Lung (tissue), 12 donors: ENCODE data around the gene SDK1. TPM values are rescaled to one million over a fixed set of nuclear protein-coding genes. Genes with fewer than 3 reads are reported as not detected.

Source experiments
- ATAC-seq: fragments of 200-7000 bp; cut with Tn5 transposase; one replicate; pipeline ENCODE4 v1.9.1; 2020; ENCODE audit warnings: moderate number of reproducible peaks; ENCODE audit not compliant: insufficient read depth, low FRiP score
- DNase-seq, 3 donors: peaks; one replicate each; pipeline ENCODE4 v3.0.0-alpha.2; 2013 to 2017
- H3K27ac ChIP-seq, 2 donors: one replicate each; pipeline ENCODE4 v1.5.1; 2013; ENCODE audit warnings: mild to moderate bottlenecking in 2 of 2, moderate library complexity in 2 of 2, control low read depth in 1 of 2, inconsistent platforms in 1 of 2, low read depth in 1 of 2, low read length in 1 of 2
- H3K27me3 ChIP-seq, 3 donors: one replicate each; pipeline ENCODE4 v1.5.1; 2013; ENCODE audit warnings: low read length in 2 of 3; ENCODE audit not compliant: control insufficient read depth in 3 of 3, insufficient read depth in 3 of 3
- H3K36me3 ChIP-seq, 4 donors: one replicate each; pipeline ENCODE4 v1.5.1; 2013; ENCODE audit warnings: low read length in 4 of 4, mild to moderate bottlenecking in 1 of 4, moderate library complexity in 1 of 4; ENCODE audit not compliant: control insufficient read depth in 4 of 4, insufficient read depth in 4 of 4
- H3K4me1 ChIP-seq, 5 donors: one replicate each; pipeline ENCODE4 v1.5.1; 2013; ENCODE audit warnings: low read length in 5 of 5, mild to moderate bottlenecking in 2 of 5, moderate library complexity in 1 of 5; ENCODE audit not compliant: control insufficient read depth in 5 of 5, insufficient read depth in 5 of 5
- H3K4me3 ChIP-seq: one replicate; pipeline ENCODE4 v1.5.1; 2013; ENCODE audit warnings: mild to moderate bottlenecking, control low read depth, moderate library complexity
- H3K9ac ChIP-seq, 2 donors: one replicate each; pipeline ENCODE4 v1.5.1; 2013; ENCODE audit warnings: low read length in 2 of 2, control low read depth in 1 of 2; ENCODE audit not compliant: insufficient read depth in 1 of 2
- H3K9me3 ChIP-seq, 4 donors: one replicate each; pipeline ENCODE4 v1.5.1; 2013; ENCODE audit warnings: low read length in 3 of 4, mild to moderate bottlenecking in 1 of 4, moderate library complexity in 1 of 4; ENCODE audit not compliant: control insufficient read depth in 4 of 4, insufficient read depth in 3 of 4
- CTCF ChIP-seq: IDR thresholded peaks from 2 replicates; pipeline ENCODE4 v1.5.1; 2012; ENCODE audit warnings: mild to moderate bottlenecking; ENCODE audit errors: control extremely low read depth, extremely low read depth
- WGBS, 2 donors: extraction: QIAGEN DNeasy Blood & Tissue Kit; methylation state at CpG; one replicate each; pipeline ENCODE4 v1.1.7; 2013; 5-methylcytosine and 5-hydroxymethylcytosine counted together
- polyA plus RNA-seq, 2 donors: library from polyadenylated mRNA; stranded (reverse); fragments of 200-250 nt; gene quantifications; one replicate each; pipeline ENCODE4 v1.2.1, GENCODE V29; 2013
- total RNA-seq, 2 donors: library from RNA; depleted of rRNA in 1 of 2; stranded (reverse); fragments of >200 nt in 1 of 2; gene quantifications; one replicate each; pipeline ENCODE4 v1.2.1, GENCODE V29; 2014 to 2021
- donor health status: control.
- donor health status: control.
- donor health status: Bipolar disorder and iron deficiency.
- donor health status: healthy.
- donor health status: DM: yes; HTN: yes; CAD: no.

The SDK1 gene
- total and polyA plus RNA-seq, 4 donors, result 3.7 to 30.1 (median 12.7) TPM

- H3K4me1 ChIP-seq, result peaks cover 0 to 9% (median 0%) of the 10 kb centered on the region in 5 donors
- H3K9me3 ChIP-seq, result no peaks in the 10 kb centered on the region
- 81 to 84% methylated on average over 9 of the region's 9 CpGs for WGBS, 2 donors
- no peaks in the 10 kb centered on the region for H3K36me3 ChIP-seq
- H3K4me3 ChIP-seq, result no peak overlapping the region
- no peak for ATAC-seq
- no peak for TF ChIP-seq CTCF
- H3K27ac ChIP-seq, result no peak overlapping the region
- DNase-seq, result no peak
- H3K9ac ChIP-seq, result no peak overlapping the region
- H3K27me3 ChIP-seq, result no peaks in the 10 kb centered on the region
Measured at GRCh38 chr7:3791327-3791726, 490.3 kb downstream of the SDK1 start.

- Histone ChIP-seq H3K4me3 (no peak overlapping the region), H3K9ac (no peak overlapping the region), H3K27me3 (no peaks in the 10 kb centered on the region), H3K9me3 (no peaks in the 10 kb centered on the region), H3K36me3 (no peaks in the 10 kb centered on the region), H3K4me1 (no peaks in the 10 kb centered on the region), H3K27ac (no peak overlapping the region)
- 81% methylated on average over 4 of the region's 4 CpGs for WGBS, 2 donors
- ATAC-seq (no peak), DNase-seq (no peak)
- TF ChIP-seq CTCF, result no peak
Measured at GRCh38 chr7:3795141-3795540, 494.1 kb downstream of the SDK1 start.

- Histone ChIP-seq H3K36me3 (no peaks in the 10 kb centered on the region), H3K27ac (no peak overlapping the region), H3K4me3 (no peak overlapping the region), H3K9me3 (no peaks in the 10 kb centered on the region), H3K27me3 (no peaks in the 10 kb centered on the region), H3K9ac (no peak overlapping the region), H3K4me1 (no peaks in the 10 kb centered on the region)
- no peak for TF ChIP-seq CTCF
- WGBS, 2 donors, result 77 to 86% methylated on average over 3 of the region's 3 CpGs
- DNase-seq (no peak), ATAC-seq (no peak)
Measured at GRCh38 chr7:3795781-3796180, 494.7 kb downstream of the SDK1 start.

GRCh38 chr7:3805151-3805550 lies 504.1 kb downstream of the SDK1 start:
- no peak for ATAC-seq
- H3K4me1 ChIP-seq, result no peaks in the 10 kb centered on the region

More at GRCh38 chr7:3805151-3805550, 504.1 kb downstream of the SDK1 start:
- Histone ChIP-seq H3K27me3 (no peaks in the 10 kb centered on the region), H3K9ac (no peak overlapping the region), H3K9me3 (no peaks in the 10 kb centered on the region), H3K36me3 (no peaks in the 10 kb centered on the region), H3K27ac (no peak overlapping the region), H3K4me3 (no peak overlapping the region)
- TF ChIP-seq CTCF, result no peak
- 76 to 82% methylated on average over 3 of the region's 3 CpGs for WGBS, 2 donors
- peak in 2 of 3 donors; percentile 11 to 28 for DNase-seq
